Neural cell (in vitro differentiated cells): Measurements from ENCODE around the gene RNF187. TPM values are rescaled to one million over a fixed set of nuclear protein-coding genes. Genes with fewer than 3 reads are reported as not detected.

Source experiments
- H2AFZ ChIP-seq: fragments of 200-600, 300-800 bp; sonication (generic), shearing (Covaris generic); 2 replicates; pipeline ENCODE4 v1.6.0; 2014; ENCODE audit warnings: low read depth, mild to moderate bottlenecking, antibody characterized with exemption, low read length, moderate library complexity
- H3F3A ChIP-seq: fragments of 200-600 bp; shearing (Covaris generic); 2 replicates; pipeline ENCODE4 v1.6.1; 2016; ENCODE audit warnings: mild to moderate bottlenecking, moderate library complexity, mixed read lengths, antibody characterized with exemption, low read length; ENCODE audit not compliant: insufficient read depth, poor library complexity, severe bottlenecking
- H3K27ac ChIP-seq: fragments of 200-600, 300-800 bp; sonication (generic), shearing (Covaris generic); 2 replicates; pipeline ENCODE4 v1.5.1; 2014; ENCODE audit warnings: mild to moderate bottlenecking, low read length, moderate library complexity
- H3K27me3 ChIP-seq: fragments of 300-800, 200-600 bp; sonication (generic), shearing (Covaris generic); 2 replicates; pipeline ENCODE4 v1.6.0; 2014; ENCODE audit warnings: mild to moderate bottlenecking, low read depth, low read length, moderate library complexity; ENCODE audit not compliant: insufficient read depth
- H3K36me3 ChIP-seq: fragments of 300-800, 200-600 bp; sonication (generic), shearing (Covaris generic); 2 replicates; pipeline ENCODE4 v1.5.1; 2014; ENCODE audit warnings: mild to moderate bottlenecking, antibody characterized with exemption, low read length, moderate library complexity; ENCODE audit not compliant: insufficient read depth
- H3K4me2 ChIP-seq: fragments of 300-800, 200-600 bp; sonication (generic), shearing (Covaris generic); 2 replicates; pipeline ENCODE4 v1.6.0; 2014; ENCODE audit warnings: mild to moderate bottlenecking, low read length
- H3K4me3 ChIP-seq: fragments of 300-800, 200-600 bp; sonication (generic), shearing (Covaris generic); 2 replicates; pipeline ENCODE4 v1.5.1; 2014; ENCODE audit warnings: mild to moderate bottlenecking, low read length, moderate library complexity
- H3K79me2 ChIP-seq: fragments of 200-600 bp; shearing (Covaris generic); replicated peaks from 2 replicates; pipeline ENCODE4 v1.6.0; 2014; ENCODE audit warnings: mild to moderate bottlenecking, low read length, moderate library complexity; ENCODE audit not compliant: insufficient read depth
- H3K9ac ChIP-seq: fragments of 300-800, 200-600 bp; sonication (generic), shearing (Covaris generic); 2 replicates; pipeline ENCODE4 v1.6.1; 2016; ENCODE audit warnings: mild to moderate bottlenecking, low read length, mixed read lengths
- H3K9me2 ChIP-seq: fragments of 200-600 bp; shearing (Covaris generic); 2 replicates; pipeline ENCODE4 v1.6.1; 2016; ENCODE audit warnings: mild to moderate bottlenecking, low read length, mixed read lengths; ENCODE audit not compliant: insufficient read depth
- H3K9me3 ChIP-seq: fragments of 200-600, 300-800 bp; sonication (generic), shearing (Covaris generic); 2 replicates; pipeline ENCODE4 v1.6.1; 2016; ENCODE audit warnings: mild to moderate bottlenecking, mixed run types, low read length, moderate library complexity, mixed read lengths
- H4K20me1 ChIP-seq: fragments of 200-600 bp; shearing (Covaris generic); 2 replicates; pipeline ENCODE4 v1.6.1; 2016; ENCODE audit warnings: mild to moderate bottlenecking, mixed run types; ENCODE audit not compliant: insufficient read depth
- CTCF ChIP-seq: fragments of 450-650 bp; IDR thresholded peaks from 2 replicates; pipeline ENCODE4 v1.5.1; 2014; ENCODE audit warnings: antibody characterized with exemption, mild to moderate bottlenecking, moderate library complexity; ENCODE audit not compliant: poor library complexity, severe bottlenecking
- EP300 ChIP-seq: fragments of 450-650 bp; conservative IDR thresholded peaks from 2 replicates; pipeline ENCODE4 v1.6.1; 2014; ENCODE audit warnings: antibody characterized with exemption, mild to moderate bottlenecking, moderate library complexity; ENCODE audit not compliant: poor library complexity, severe bottlenecking
- EZH2 ChIP-seq: fragments of 200-600, 300-800 bp; shearing (Covaris generic), sonication (generic); IDR thresholded peaks from 2 replicates; pipeline ENCODE4 v1.6.1; 2014; ENCODE audit warnings: antibody characterized with exemption, low read length, borderline replicate concordance, mild to moderate bottlenecking; ENCODE audit not compliant: insufficient read depth, poor library complexity, severe bottlenecking
- MXI1 ChIP-seq: fragments of 450-650 bp; conservative IDR thresholded peaks from 2 replicates; pipeline ENCODE4 v1.6.1; 2014; ENCODE audit warnings: antibody characterized with exemption, mild to moderate bottlenecking; ENCODE audit not compliant: poor library complexity, severe bottlenecking
- POLR2AphosphoS5 ChIP-seq: IDR thresholded peaks from 2 replicates; pipeline ENCODE4 v1.6.1; 2012
- RAD21 ChIP-seq: fragments of 450-650 bp; conservative IDR thresholded peaks from 2 replicates; pipeline ENCODE4 v1.6.1; 2014; ENCODE audit warnings: antibody characterized with exemption, mild to moderate bottlenecking, moderate library complexity
- REST ChIP-seq: IDR thresholded peaks from 2 replicates; pipeline ENCODE4 v1.6.1; 2012; ENCODE audit warnings: borderline replicate concordance
- SMC3 ChIP-seq: fragments of 450-650 bp; conservative IDR thresholded peaks from 2 replicates; pipeline ENCODE4 v1.6.1; 2014; ENCODE audit warnings: antibody characterized with exemption, mild to moderate bottlenecking, moderate library complexity; ENCODE audit not compliant: poor library complexity
- TAF1 ChIP-seq: IDR thresholded peaks from 2 replicates; pipeline ENCODE4 v1.6.1; 2012; ENCODE audit warnings: low read depth
- polyA plus RNA-seq: library from polyadenylated mRNA; depleted of rRNA; stranded (reverse); fragments of >200 nt; gene quantifications from 2 replicates; pipeline ENCODE4 v1.2.3, GENCODE V29; 2014

The RNF187 gene
- polyA plus RNA-seq, 1 donor from 2014 or later: 73.6 TPM

GRCh38 chr1:228471154-228471761 is 15.9 kb upstream of the RNF187 start:
- Histone ChIP-seq H3K9ac (no peak overlapping the region), H2AFZ (no peak overlapping the region), H3K4me2 (no peak overlapping the region), H3F3A (no peaks in the 10 kb centered on the region), H3K36me3 (no peaks in the 10 kb centered on the region), H4K20me1 (no peaks in the 10 kb centered on the region), H3K27me3 (no peaks in the 10 kb centered on the region), H3K9me3 (no peaks in the 10 kb centered on the region), H3K79me2 (no peaks in the 10 kb centered on the region), H3K27ac (no peak overlapping the region), H3K4me3 (no peak overlapping the region), H3K9me2 (no peaks in the 10 kb centered on the region)
- TF ChIP-seq TAF1 (no peak), POLR2AphosphoS5 (no peak), MXI1 (no peak), RAD21 (no peak), CTCF (no peak), EZH2 (no peak), EP300 (no peak), REST (no peak), SMC3 (no peak)

- Histone ChIP-seq H3K9me2 (no peaks in the 10 kb centered on the region), H3K4me3 (no peak overlapping the region), H3K27ac (no peak overlapping the region), H3K9ac (no peak overlapping the region), H2AFZ (no peak overlapping the region), H3K9me3 (no peaks in the 10 kb centered on the region), H3K27me3 (no peaks in the 10 kb centered on the region), H3K79me2 (no peaks in the 10 kb centered on the region), H3K36me3 (no peaks in the 10 kb centered on the region), H3F3A (no peaks in the 10 kb centered on the region), H3K4me2 (no peak overlapping the region), H4K20me1 (no peaks in the 10 kb centered on the region)
- TF ChIP-seq MXI1 (no peak), SMC3 (no peak), RAD21 (no peak), CTCF (no peak), EP300 (no peak), REST (no peak), TAF1 (no peak), EZH2 (no peak)
These were observed 15.3 kb upstream of the RNF187 start for GRCh38 chr1:228471762-228472398.
